Adrenal gland (tissue), 5 donors: ENCODE measurements around the gene SYT2.

ENCODE experiments used
- CTCF ChIP-seq, 6 experiments: fragments of 450-650 bp in 4 of 6; fragments of 200-600 bp in 2 of 6; sonication (generic) in 1 of 6; IDR thresholded peaks; 1 replicate in 5 of 6; 2 replicates in 1 of 6; pipeline versions ENCODE4 v1.5.1 to v1.8.0; 2016 to 2021; ENCODE audit warnings: antibody characterized with exemption in 6 of 6, mild to moderate bottlenecking in 2 of 6, moderate library complexity in 1 of 6
- POLR2A ChIP-seq, 2 donors: fragments of 450-650 bp; IDR thresholded peaks; one replicate each; pipeline ENCODE4 v1.6.1; 2017; ENCODE audit warnings: antibody characterized with exemption in 2 of 2, mild to moderate bottlenecking in 2 of 2, moderate library complexity in 1 of 2
- donor health status: DM: no; HTN: no; CAD: no.

GRCh38 chr1:202613571-202613970 is 96.7 kb downstream of the SYT2 start:
- TF ChIP-seq POLR2A (IDR thresholded peaks at IDR 0.05) (no peak), CTCF (IDR thresholded peaks at IDR 0.05) (no peak)
